Body of pancreas (tissue), 4 donors: Measurements from ENCODE around the gene CNPY1.

Source experiments
- POLR2A ChIP-seq, 3 donors: fragments of 450-650 bp; IDR thresholded peaks; one replicate each; pipeline ENCODE4 v1.6.1; 2016; ENCODE audit warnings: antibody characterized with exemption in 3 of 3, mild to moderate bottlenecking in 2 of 3
- TF ChIP-seq, protein P1 (sequence below), 7 experiments: fragments of 450-650 bp in 4 of 7; fragments of 200-600 bp in 3 of 7; sonication (generic) in 3 of 7; IDR thresholded peaks; one replicate each; pipeline ENCODE4 v1.5.1; 2016 to 2019; ENCODE audit warnings: antibody characterized with exemption in 7 of 7

GRCh38 chr7:155470686-155471638 is 75.4 kb downstream of the CNPY1 start:
- TF ChIP-seq, protein P1, sequence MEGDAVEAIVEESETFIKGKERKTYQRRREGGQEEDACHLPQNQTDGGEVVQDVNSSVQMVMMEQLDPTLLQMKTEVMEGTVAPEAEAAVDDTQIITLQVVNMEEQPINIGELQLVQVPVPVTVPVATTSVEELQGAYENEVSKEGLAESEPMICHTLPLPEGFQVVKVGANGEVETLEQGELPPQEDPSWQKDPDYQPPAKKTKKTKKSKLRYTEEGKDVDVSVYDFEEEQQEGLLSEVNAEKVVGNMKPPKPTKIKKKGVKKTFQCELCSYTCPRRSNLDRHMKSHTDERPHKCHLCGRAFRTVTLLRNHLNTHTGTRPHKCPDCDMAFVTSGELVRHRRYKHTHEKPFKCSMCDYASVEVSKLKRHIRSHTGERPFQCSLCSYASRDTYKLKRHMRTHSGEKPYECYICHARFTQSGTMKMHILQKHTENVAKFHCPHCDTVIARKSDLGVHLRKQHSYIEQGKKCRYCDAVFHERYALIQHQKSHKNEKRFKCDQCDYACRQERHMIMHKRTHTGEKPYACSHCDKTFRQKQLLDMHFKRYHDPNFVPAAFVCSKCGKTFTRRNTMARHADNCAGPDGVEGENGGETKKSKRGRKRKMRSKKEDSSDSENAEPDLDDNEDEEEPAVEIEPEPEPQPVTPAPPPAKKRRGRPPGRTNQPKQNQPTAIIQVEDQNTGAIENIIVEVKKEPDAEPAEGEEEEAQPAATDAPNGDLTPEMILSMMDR (IDR thresholded peaks at IDR 0.05), result no peak
- TF ChIP-seq POLR2A (IDR thresholded peaks at IDR 0.05), result no peak
